Trophoblast cell (in vitro differentiated cells and primary cell): ENCODE data around the gene CALML5.

Experiments
- DNase-seq, 2 donors: peaks; one replicate each; pipeline ENCODE4 v3.0.0-alpha.2; 2016
- H2AFZ ChIP-seq: 2 replicates; pipeline ENCODE4 v1.6.1; 2013; ENCODE audit warnings: low read length, moderate library complexity, mild to moderate bottlenecking; ENCODE audit not compliant: insufficient read depth, poor library complexity
- H2AK5ac ChIP-seq: 2 replicates; pipeline ENCODE4 v1.6.1; 2013; ENCODE audit warnings: mild to moderate bottlenecking, low read length
- H2BK120ac ChIP-seq: 2 replicates; pipeline ENCODE4 v1.6.1; 2013; ENCODE audit warnings: low read length, mild to moderate bottlenecking, moderate library complexity; ENCODE audit not compliant: insufficient read depth, poor library complexity
- H2BK12ac ChIP-seq: 2 replicates; pipeline ENCODE4 v1.6.1; 2013; ENCODE audit warnings: mild to moderate bottlenecking, low read length, moderate library complexity
- H2BK5ac ChIP-seq: 2 replicates; pipeline ENCODE4 v1.6.1; 2013; ENCODE audit warnings: low read length, low read depth, moderate library complexity, mild to moderate bottlenecking; ENCODE audit not compliant: poor library complexity
- H3K14ac ChIP-seq: 2 replicates; pipeline ENCODE4 v1.6.1; 2013; ENCODE audit warnings: mild to moderate bottlenecking, low read length
- H3K18ac ChIP-seq: 2 replicates; pipeline ENCODE4 v1.6.1; 2013; ENCODE audit warnings: mild to moderate bottlenecking, low read length
- H3K23ac ChIP-seq: 2 replicates; pipeline ENCODE4 v1.6.1; 2013; ENCODE audit warnings: low read length
- H3K27ac ChIP-seq: 2 replicates; pipeline ENCODE4 v1.5.1; 2013; ENCODE audit warnings: low read depth, mild to moderate bottlenecking, inconsistent platforms, low read length, moderate library complexity
- H3K27me3 ChIP-seq: 2 replicates; pipeline ENCODE4 v1.6.1; 2013; ENCODE audit warnings: inconsistent platforms, mild to moderate bottlenecking, low read length, moderate library complexity; ENCODE audit not compliant: insufficient read depth
- H3K36me3 ChIP-seq, 2 experiments: 1 replicate in 1 of 2; 2 replicates in 1 of 2; pipeline ENCODE4 v1.6.1; 2013; ENCODE audit warnings: low read length in 2 of 2, mild to moderate bottlenecking in 2 of 2, moderate library complexity in 1 of 2; ENCODE audit not compliant: insufficient read depth in 2 of 2, control insufficient read depth in 1 of 2
- H3K4ac ChIP-seq: 2 replicates; pipeline ENCODE4 v1.6.1; 2013; ENCODE audit warnings: low read depth, mild to moderate bottlenecking, low read length, moderate library complexity
- H3K4me1 ChIP-seq, 2 experiments: 1 replicate in 1 of 2; 2 replicates in 1 of 2; pipeline ENCODE4 v1.6.1; 2013; ENCODE audit warnings: low read length in 2 of 2, mild to moderate bottlenecking in 2 of 2, moderate library complexity in 1 of 2; ENCODE audit not compliant: insufficient read depth in 2 of 2, control insufficient read depth in 1 of 2
- H3K4me2 ChIP-seq: 2 replicates; pipeline ENCODE4 v1.6.1; 2013; ENCODE audit warnings: inconsistent platforms, mild to moderate bottlenecking, low read length, moderate library complexity
- H3K4me3 ChIP-seq: 2 replicates; pipeline ENCODE4 v1.5.1; 2013; ENCODE audit warnings: mild to moderate bottlenecking, low read depth, low read length, inconsistent platforms
- H3K79me1 ChIP-seq: one replicate; pipeline ENCODE4 v1.6.1; 2013; ENCODE audit warnings: low read length
- H3K79me2 ChIP-seq: 2 replicates; pipeline ENCODE4 v1.6.1; 2013; ENCODE audit warnings: low read length, mild to moderate bottlenecking; ENCODE audit not compliant: control insufficient read depth, insufficient read depth, poor library complexity
- H3K9ac ChIP-seq: 2 replicates; pipeline ENCODE4 v1.6.1; 2013; ENCODE audit warnings: mild to moderate bottlenecking, low read length
- H3K9me3 ChIP-seq: 2 replicates; pipeline ENCODE4 v1.6.1; 2013; ENCODE audit warnings: low read depth, mild to moderate bottlenecking, control low read depth, inconsistent platforms, low read length; ENCODE audit not compliant: insufficient read depth
- H4K12ac ChIP-seq: 2 replicates; pipeline ENCODE4 v1.6.1; 2013; ENCODE audit warnings: low read depth, mild to moderate bottlenecking, low read length, moderate library complexity
- H4K8ac ChIP-seq: 2 replicates; pipeline ENCODE4 v1.6.1; 2013; ENCODE audit warnings: low read depth, mild to moderate bottlenecking, low read length, moderate library complexity
- H4K91ac ChIP-seq: one replicate; pipeline ENCODE4 v1.6.1; 2013; ENCODE audit warnings: low read depth, mild to moderate bottlenecking, low read length, moderate library complexity
- WGBS: extraction: QIAGEN DNeasy Blood & Tissue Kit; methylation state at CpG from one replicate; pipeline ENCODE4 v1.1.7; 2013; ENCODE audit warnings: missing lambda C conversion rate; ENCODE audit not compliant: insufficient read length, insufficient coverage; ENCODE audit errors: extremely low coverage; 5-methylcytosine and 5-hydroxymethylcytosine counted together

The CALML5 gene

DNA sequence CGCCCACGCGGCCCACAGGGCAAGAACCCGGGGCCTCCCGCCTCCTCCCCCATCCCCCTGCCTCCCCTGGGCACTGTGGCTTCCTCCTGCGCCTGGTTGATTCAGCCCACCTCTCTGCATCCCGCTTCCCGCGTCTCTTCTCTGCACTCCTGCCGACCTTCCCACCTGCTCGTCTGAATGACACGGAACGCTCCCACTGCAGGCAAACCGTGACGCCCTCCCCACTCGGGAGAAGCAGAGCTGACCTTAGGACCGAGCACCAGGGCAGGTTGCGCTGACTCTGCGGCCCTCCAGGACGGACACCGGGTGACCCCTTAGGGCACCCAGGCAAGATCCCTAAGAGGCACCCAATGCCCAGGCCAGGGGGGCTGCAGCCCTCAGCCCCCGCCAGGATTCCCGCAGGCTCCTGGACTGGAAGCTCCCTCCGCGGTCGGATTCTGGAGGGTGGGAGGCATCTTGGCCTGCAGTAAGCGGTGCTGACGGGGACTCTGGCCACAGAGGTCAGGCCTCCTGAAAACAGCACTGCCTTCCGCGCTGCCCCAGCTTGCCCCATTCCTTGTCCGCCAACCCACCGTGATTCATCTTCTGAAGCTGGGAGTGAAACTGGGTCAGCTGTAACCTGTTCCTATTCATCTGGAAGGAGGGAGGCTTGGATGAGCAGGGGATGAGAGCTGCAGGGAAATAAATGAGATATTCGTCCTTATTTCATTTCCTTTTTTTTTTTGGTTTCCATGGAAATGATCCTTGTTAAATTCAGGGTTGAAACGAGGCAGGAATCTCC, 26.4 kb upstream of the CALML5 start:
- Histone ChIP-seq H2BK120ac (no peak overlapping the region), H2BK5ac (no peak overlapping the region), H3K4ac (no peak overlapping the region), H4K8ac (no peak overlapping the region), H4K91ac (peak overlapping the region; percentile 15), H3K4me2 (no peak overlapping the region), H2AK5ac (peak overlapping the region; percentile 5), H3K9me3 (peaks cover 4% of the 10 kb centered on the region), H3K14ac (peak overlapping the region; percentile 11), H3K23ac (no peak overlapping the region), H3K4me1 (peaks cover 12 to 14% of the 10 kb centered on the region in 2 experiments), H3K36me3 (no peaks in the 10 kb centered on the region), H3K18ac (no peak overlapping the region), H3K27me3 (no peaks in the 10 kb centered on the region), H4K12ac (no peak overlapping the region), H3K9ac (no peak overlapping the region), H2BK12ac (peak overlapping the region; percentile 19), H3K79me1 (peaks cover 15% of the 10 kb centered on the region), H3K4me3 (no peak overlapping the region), H2AFZ (no peak overlapping the region), H3K27ac (no peak overlapping the region), H3K79me2 (peaks cover 4% of the 10 kb centered on the region)
- no peak for DNase-seq
- no CpG with 5 or more reads among the region's 34 CpGs for WGBS

DNA sequence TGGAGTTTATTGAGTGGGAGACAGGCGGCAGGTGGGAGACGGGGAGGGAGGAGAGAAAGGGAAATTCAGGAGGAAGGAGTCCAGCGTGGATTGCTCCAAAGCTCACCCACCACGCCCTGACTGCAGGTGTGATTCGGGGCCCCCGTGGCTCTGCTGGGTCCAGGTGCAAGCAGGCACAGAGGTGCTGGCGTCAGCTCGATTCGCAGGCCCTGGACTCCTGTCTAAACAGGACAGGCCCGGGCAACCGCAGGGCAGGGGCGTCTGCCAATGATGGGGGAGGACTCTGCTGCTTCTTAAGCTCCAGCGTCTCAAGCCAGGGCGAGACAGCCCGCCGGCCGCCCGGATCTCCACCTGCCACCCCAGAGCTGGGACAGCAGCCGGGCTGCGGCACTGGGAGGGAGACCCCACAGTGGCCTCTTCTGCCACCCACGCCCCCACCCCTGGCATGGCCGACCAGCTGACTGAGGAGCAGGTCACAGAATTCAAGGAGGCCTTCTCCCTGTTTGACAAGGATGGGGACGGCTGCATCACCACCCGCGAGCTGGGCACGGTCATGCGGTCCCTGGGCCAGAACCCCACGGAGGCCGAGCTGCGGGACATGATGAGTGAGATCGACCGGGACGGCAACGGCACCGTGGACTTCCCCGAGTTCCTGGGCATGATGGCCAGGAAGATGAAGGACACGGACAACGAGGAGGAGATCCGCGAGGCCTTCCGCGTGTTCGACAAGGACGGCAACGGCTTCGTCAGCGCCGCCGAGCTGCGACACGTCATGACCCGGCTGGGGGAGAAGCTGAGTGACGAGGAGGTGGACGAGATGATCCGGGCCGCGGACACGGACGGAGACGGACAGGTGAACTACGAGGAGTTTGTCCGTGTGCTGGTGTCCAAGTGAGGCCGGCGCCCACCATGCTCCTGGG, 25.5 kb upstream of the CALML5 start, which contains the start of gene CALML3:
TSS of gene CALML3 (plus strand) at position 321 of the 920 bp plus-strand sequence. CDS start at position 446, 125 bp downstream.
- no peak within 1 kb of the TSS for H2AFZ ChIP-seq
- no peak within 1 kb of the TSS for H2BK120ac ChIP-seq
- H2AK5ac ChIP-seq = peak within 1 kb of the TSS; percentile 5
- peak within 1 kb of the TSS; percentile 3 for H4K8ac ChIP-seq
- H3K27ac ChIP-seq = no peak within 1 kb of the TSS
- H3K4me3 ChIP-seq = no peak within 1 kb of the TSS
- peak within 1 kb of the TSS; percentile 11 for H3K14ac ChIP-seq
- no CpG with 5 or more reads among the region's 64 CpGs for WGBS
- no peak within 1 kb of the TSS for H4K12ac ChIP-seq
- peaks cover 4% of the 10 kb centered on the region for H3K79me2 ChIP-seq
- H3K4ac ChIP-seq = no peak within 1 kb of the TSS
- peak within 1 kb of the TSS; percentile 51 for H2BK12ac ChIP-seq
- no peak within 1 kb of the TSS for H3K23ac ChIP-seq
- H3K4me2 ChIP-seq = no peak within 1 kb of the TSS
- H3K79me1 ChIP-seq = peaks cover 15% of the 10 kb centered on the region
- peak within 1 kb of the TSS; percentile 31 for H4K91ac ChIP-seq
- H3K9me3 ChIP-seq = peaks cover 4% of the 10 kb centered on the region
- H3K4me1 ChIP-seq = peaks cover 8 to 9% of the 10 kb centered on the region in 2 experiments
- H3K18ac ChIP-seq = no peak within 1 kb of the TSS
- H3K36me3 ChIP-seq = no peaks in the 10 kb centered on the region
- H3K27me3 ChIP-seq = no peaks in the 10 kb centered on the region
- no peak for DNase-seq
- no peak within 1 kb of the TSS for H3K9ac ChIP-seq
- H2BK5ac ChIP-seq = peak within 1 kb of the TSS; percentile 28

DNA sequence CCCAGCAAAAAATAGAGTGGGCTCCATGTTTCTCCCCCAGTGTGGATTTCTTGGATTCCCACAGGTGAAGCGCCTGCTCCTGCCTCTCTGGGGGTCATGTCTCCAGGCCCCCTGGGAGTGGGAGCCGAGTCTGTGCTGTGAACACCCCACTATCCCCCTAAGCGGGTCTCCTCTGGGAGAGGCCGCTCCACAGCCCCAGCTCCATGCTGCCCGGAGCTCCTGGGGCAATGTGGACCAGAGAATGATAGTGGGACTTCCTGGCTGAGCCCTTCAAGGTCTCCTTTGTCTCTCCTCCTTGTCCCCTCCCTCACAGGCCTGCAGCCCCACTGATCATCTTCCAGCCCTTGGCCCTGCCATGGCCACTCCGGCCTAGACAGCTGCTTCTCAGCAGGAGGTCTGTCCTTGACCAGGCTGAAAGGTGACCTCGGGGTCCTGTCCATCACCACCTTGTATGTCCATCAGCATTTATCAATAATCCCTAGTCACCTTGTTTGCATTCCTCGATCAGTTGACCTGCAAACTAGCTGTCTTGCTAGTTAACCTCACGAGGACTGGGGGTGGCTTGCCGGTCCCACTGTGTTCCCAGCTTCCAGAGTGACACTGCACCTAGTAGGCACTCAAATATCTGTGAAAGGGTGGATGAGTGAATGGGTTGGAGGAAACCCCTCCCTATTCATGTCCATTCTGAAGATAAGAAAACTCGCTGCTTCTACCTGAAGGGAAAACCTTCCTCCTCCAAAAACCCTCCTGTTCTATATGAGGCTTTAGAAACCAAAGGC, 24.6 kb upstream of the CALML5 start:
- Histone ChIP-seq H4K12ac (no peak overlapping the region), H2AFZ (no peak overlapping the region), H3K9ac (no peak overlapping the region), H3K79me1 (peaks cover 10% of the 10 kb centered on the region), H2BK120ac (no peak overlapping the region), H2BK5ac (peak overlapping the region; percentile 28), H3K36me3 (no peaks in the 10 kb centered on the region), H4K8ac (peak overlapping the region; percentile 3), H3K27me3 (no peaks in the 10 kb centered on the region), H2AK5ac (no peak overlapping the region), H3K4me2 (no peak overlapping the region), H3K79me2 (peaks cover 3% of the 10 kb centered on the region), H3K14ac (no peak overlapping the region), H3K4ac (no peak overlapping the region), H3K18ac (no peak overlapping the region), H3K4me3 (no peak overlapping the region), H4K91ac (peak overlapping the region; percentile 31), H3K9me3 (peaks cover 4% of the 10 kb centered on the region), H2BK12ac (peak overlapping the region; percentile 51), H3K27ac (no peak overlapping the region), H3K4me1 (peaks cover 4 to 5% of the 10 kb centered on the region in 2 experiments), H3K23ac (no peak overlapping the region)
- WGBS = no CpG with 5 or more reads among the region's 11 CpGs
- DNase-seq = no peak
